ENCODE measurements around the gene EEPD1. TPM values are rescaled to one million over a fixed set of nuclear protein-coding genes. Genes with fewer than 3 reads are reported as not detected.

Gene EEPD1
- total RNA-seq, 1 donor from 2014 or later = 0.64 TPM

DNA sequence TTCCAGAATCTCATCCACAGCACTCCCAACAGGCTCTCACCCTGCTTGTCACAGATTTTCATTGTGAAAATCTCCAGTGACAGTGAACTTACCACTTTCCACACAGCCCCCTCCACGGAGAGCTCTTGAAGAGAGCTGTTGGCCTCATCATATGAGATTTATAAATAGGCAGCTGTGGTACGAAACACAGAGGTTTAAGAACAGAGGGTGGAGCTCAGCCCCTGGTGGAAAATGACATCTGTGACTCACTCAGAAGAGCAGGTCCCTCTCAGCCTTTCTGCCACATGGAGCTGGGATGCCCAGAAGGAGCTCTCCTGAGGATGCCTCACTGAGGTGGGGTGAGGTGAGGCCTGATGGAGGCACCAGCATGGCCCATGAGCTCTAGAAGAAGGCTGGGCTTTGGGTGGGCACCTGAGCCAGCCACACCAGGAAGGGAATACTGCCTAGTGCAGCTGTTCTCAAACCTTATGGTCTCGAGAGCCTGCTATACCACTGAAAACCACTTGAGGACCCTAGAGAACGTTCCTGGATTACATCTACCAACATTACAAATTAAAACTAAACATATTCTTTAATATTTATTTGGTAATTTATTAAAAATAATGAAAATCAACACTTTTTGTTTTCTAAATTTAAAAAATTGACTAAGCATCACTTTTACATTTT lies 25.8 kb upstream of the EEPD1 start:
- no peaks in the 10 kb centered on the region for H3K36me3 Mint-ChIP-seq (ENCODE audit: low read depth)
- H3K4me1 Mint-ChIP-seq = no peaks in the 10 kb centered on the region
- no peak overlapping the region for H3K4me3 Mint-ChIP-seq
- no peak for ATAC-seq (ENCODE audit: low read depth)
- peaks cover 3% of the 10 kb centered on the region for H3K9me3 Mint-ChIP-seq
- intact Hi-C loops (cut with micrococcal nuclease) = no loop called here
- ChIA-PET CTCF (no interaction called here), POLR2A (no interaction called here)
- TF ChIP-seq, protein P1, sequence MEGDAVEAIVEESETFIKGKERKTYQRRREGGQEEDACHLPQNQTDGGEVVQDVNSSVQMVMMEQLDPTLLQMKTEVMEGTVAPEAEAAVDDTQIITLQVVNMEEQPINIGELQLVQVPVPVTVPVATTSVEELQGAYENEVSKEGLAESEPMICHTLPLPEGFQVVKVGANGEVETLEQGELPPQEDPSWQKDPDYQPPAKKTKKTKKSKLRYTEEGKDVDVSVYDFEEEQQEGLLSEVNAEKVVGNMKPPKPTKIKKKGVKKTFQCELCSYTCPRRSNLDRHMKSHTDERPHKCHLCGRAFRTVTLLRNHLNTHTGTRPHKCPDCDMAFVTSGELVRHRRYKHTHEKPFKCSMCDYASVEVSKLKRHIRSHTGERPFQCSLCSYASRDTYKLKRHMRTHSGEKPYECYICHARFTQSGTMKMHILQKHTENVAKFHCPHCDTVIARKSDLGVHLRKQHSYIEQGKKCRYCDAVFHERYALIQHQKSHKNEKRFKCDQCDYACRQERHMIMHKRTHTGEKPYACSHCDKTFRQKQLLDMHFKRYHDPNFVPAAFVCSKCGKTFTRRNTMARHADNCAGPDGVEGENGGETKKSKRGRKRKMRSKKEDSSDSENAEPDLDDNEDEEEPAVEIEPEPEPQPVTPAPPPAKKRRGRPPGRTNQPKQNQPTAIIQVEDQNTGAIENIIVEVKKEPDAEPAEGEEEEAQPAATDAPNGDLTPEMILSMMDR (IDR thresholded peaks at IDR 0.05) = no peak
- DNase-seq = no peak
- H3K27ac Mint-ChIP-seq = no peak overlapping the region
- no peaks in the 10 kb centered on the region for H3K27me3 Mint-ChIP-seq

DNA sequence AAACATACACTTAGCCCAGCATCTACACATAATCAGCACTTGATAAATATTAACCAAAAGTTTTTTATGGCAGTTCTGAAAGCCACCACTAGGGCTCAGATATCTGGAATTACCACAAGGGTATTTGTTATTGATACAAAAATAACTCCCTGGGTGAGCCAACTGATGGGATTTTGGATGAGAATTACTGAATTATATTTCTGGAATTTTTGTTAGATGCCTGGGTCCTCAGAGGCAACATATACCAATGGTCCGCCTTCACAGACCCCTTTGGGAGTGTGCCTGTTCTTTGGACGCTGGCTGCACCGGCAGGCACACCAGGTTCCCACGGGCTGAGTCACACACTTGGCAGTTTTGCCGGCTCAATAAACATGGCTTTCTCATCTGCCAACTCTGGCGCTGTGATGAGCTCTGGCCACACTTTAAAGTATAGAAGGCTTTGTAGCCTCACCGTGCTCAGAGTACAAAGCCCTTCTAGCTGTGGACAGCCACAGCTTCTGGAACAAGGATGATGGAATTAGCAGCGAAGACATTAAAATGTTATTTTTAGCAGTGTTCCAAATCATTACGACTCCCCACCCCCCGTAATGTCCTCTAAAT lies 24.5 kb upstream of the EEPD1 start:
- Mint-ChIP-seq H3K27ac (no peak overlapping the region), H3K36me3 (ENCODE audit: low read depth) (no peaks in the 10 kb centered on the region), H3K27me3 (no peaks in the 10 kb centered on the region), H3K9me3 (peaks cover 3% of the 10 kb centered on the region), H3K4me1 (no peaks in the 10 kb centered on the region), H3K4me3 (no peak overlapping the region)
- DNase-seq (no peak), ATAC-seq (ENCODE audit: low read depth) (no peak)
- intact Hi-C loops (cut with micrococcal nuclease) = no loop called here
- CTCF ChIA-PET = no interaction called here
- POLR2A ChIA-PET = no interaction called here
- TF ChIP-seq, protein P1 (IDR thresholded peaks at IDR 0.05) = no peak

DNA sequence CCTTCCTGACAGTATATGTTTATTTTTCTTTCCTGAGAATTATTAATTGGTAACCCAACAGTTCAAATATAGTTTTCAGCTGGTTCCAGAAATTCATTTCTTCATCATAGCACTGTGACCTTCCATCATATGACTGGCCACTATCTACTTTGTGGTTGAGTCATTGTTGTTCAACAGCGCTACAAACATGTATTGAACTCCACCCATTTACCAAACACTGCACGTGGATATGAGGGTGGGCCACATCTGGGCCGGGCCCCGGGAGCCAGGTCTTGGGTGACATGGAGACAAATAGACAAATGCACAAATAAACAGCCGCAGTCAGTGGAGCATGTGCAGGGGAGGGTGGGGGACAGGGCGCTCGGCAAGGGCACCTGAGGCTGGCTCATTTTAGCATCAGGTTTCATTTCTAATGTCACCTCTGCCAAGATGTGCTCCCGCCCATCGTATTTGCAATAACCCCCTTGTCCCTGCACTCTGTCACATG lies 24.0 kb upstream of the EEPD1 start:
- no peak for DNase-seq
- H3K9me3 Mint-ChIP-seq = peaks cover 3% of the 10 kb centered on the region
- no peak overlapping the region for H3K27ac Mint-ChIP-seq
- POLR2A ChIA-PET = no interaction called here
- TF ChIP-seq, protein P1 (IDR thresholded peaks at IDR 0.05) = no peak
- H3K27me3 Mint-ChIP-seq = no peaks in the 10 kb centered on the region
- H3K4me3 Mint-ChIP-seq = no peak overlapping the region
- intact Hi-C loops (cut with micrococcal nuclease) = no loop called here
- H3K4me1 Mint-ChIP-seq = no peaks in the 10 kb centered on the region
- H3K36me3 Mint-ChIP-seq (ENCODE audit: low read depth) = no peaks in the 10 kb centered on the region
- ATAC-seq (ENCODE audit: low read depth) = no peak
- CTCF ChIA-PET = no interaction called here

DNA sequence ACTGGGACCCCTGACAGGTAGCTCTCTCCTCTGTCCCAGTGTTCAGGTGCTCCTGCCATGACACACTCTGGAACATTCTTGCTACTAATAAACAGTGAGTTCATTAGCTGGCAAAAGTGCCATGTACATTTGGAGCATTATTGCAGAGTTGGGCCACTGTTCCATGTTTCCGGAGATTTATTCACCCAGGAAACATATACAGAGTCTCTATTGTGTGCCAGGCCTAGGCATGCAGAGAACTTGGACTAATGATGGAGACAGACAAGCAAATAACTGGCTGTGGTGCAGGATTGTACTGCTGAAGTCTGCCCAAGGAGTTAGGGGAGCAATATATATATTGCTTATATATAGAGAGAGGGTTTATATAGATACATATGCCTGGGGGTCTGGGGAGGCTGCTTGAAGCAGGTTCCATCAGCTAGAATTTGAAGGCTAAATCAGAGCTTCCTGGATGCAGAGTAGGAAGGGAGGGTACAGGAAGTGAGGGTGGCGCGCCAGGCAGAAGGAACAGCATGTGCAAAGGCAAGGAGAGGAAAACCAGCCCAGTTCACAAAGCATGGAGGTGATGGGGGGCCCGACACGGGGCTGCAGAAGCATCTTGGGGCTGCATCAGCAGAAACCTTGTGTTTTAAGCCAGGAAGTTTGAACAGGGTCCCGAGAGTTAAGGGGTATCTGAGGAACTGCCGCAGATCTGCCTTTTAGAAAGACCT lies 22.7 kb upstream of the EEPD1 start:
- H3K27ac Mint-ChIP-seq = no peak overlapping the region
- ChIA-PET CTCF (no interaction called here), POLR2A (no interaction called here)
- no peak for DNase-seq
- H3K9me3 Mint-ChIP-seq = peaks cover 3% of the 10 kb centered on the region
- H3K4me3 Mint-ChIP-seq = no peak overlapping the region
- H3K4me1 Mint-ChIP-seq = no peaks in the 10 kb centered on the region
- no peaks in the 10 kb centered on the region for H3K27me3 Mint-ChIP-seq
- H3K36me3 Mint-ChIP-seq (ENCODE audit: low read depth) = no peaks in the 10 kb centered on the region
- intact Hi-C loops (cut with micrococcal nuclease) = no loop called here
- no peak for ATAC-seq (ENCODE audit: low read depth)
- TF ChIP-seq, protein P1 (IDR thresholded peaks at IDR 0.05) = no peak

DNA sequence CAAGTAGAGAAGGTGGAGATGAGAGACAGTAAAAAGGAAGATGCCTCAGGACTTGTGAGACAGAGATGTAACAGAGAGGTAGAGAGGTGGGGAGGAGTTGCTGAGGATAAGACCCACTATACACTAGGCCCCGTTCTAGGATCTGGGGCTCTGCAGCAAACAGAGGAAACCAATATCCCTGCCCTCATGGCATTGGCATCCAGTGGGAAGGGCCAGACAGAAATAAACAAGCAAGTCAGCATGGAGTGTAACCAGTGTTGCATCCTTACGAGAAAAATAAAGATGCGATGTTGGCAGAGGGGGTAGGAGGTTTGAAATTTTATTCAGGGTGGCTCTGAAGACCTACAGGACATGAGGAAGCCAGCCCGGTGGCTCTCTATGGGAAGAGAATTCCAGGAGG lies 22.0 kb upstream of the EEPD1 start:
- H3K27ac Mint-ChIP-seq = no peak overlapping the region
- ChIA-PET POLR2A (no interaction called here), CTCF (no interaction called here)
- H3K27me3 Mint-ChIP-seq = peaks cover 2% of the 10 kb centered on the region
- H3K9me3 Mint-ChIP-seq = no peaks in the 10 kb centered on the region
- TF ChIP-seq, protein P1 (IDR thresholded peaks at IDR 0.05) = no peak
- no peak overlapping the region for H3K4me3 Mint-ChIP-seq
- intact Hi-C loops (cut with micrococcal nuclease) = no loop called here
- no peaks in the 10 kb centered on the region for H3K36me3 Mint-ChIP-seq (ENCODE audit: low read depth)
- H3K4me1 Mint-ChIP-seq = no peaks in the 10 kb centered on the region
- DNase-seq (no peak), ATAC-seq (ENCODE audit: low read depth) (no peak)
